Naive thymus-derived CD4-positive, alpha-beta T cell (primary cell): Measurements from ENCODE around the gene CKB. TPM values are rescaled to one million over a fixed set of nuclear protein-coding genes. Genes with fewer than 3 reads are reported as not detected.
"Not testable (repeated sequence)": the region's sequence is repeated elsewhere in the genome, so short reads cannot be mapped to it uniquely, and the experiment has no call there.

Experiments used
- ATAC-seq: fragments of 150-1000 bp; cut with Tn5 transposase; 2 replicates; pipeline ENCODE4 v1.10.0; 2021; ENCODE audit warnings: mild to moderate bottlenecking, moderate library complexity
- CTCF ChIA-PET: fragments of 350-600 bp; sonication (Branson Sonifier 250); formaldehyde crosslinking; loops from one replicate; lab custom pipeline; 2021; ENCODE audit warnings: antibody characterized with exemption; lab: Charles Lee
- POLR2A ChIA-PET: fragments of 350-600 bp; sonication (Branson Sonifier 250); formaldehyde crosslinking; loops from one replicate; lab custom pipeline; 2021; ENCODE audit warnings: antibody characterized with exemption, inconsistent platforms; lab: Charles Lee
- DNase-seq, 9 donors: peaks; one replicate each; pipeline versions ENCODE4 v3.0.0 to v3.0.0-alpha.2; 2020 to 2022; ENCODE audit warnings: mixed read lengths in 1 of 9
- H3K27ac ChIP-seq: one replicate; pipeline ENCODE4 v1.7.0; 2013; ENCODE audit warnings: mild to moderate bottlenecking, low read depth, low read length, moderate library complexity
- H3K27me3 ChIP-seq, 2 donors: one replicate each; pipeline ENCODE4 v1.7.0; 2013; ENCODE audit warnings: low read length in 2 of 2, mild to moderate bottlenecking in 2 of 2, moderate library complexity in 2 of 2; ENCODE audit not compliant: control insufficient read depth in 2 of 2, insufficient read depth in 2 of 2
- H3K36me3 ChIP-seq, 3 experiments: 1 replicate in 2 of 3; 2 replicates in 1 of 3; pipeline ENCODE4 v1.7.0; 2013; ENCODE audit warnings: low read length in 3 of 3, mild to moderate bottlenecking in 3 of 3, moderate library complexity in 1 of 3; ENCODE audit not compliant: insufficient read depth in 3 of 3, control insufficient read depth in 2 of 3
- H3K4me1 ChIP-seq, 2 donors: one replicate each; pipeline ENCODE4 v1.7.0; 2013; ENCODE audit warnings: low read length in 2 of 2, mild to moderate bottlenecking in 2 of 2, moderate library complexity in 1 of 2; ENCODE audit not compliant: control insufficient read depth in 2 of 2, insufficient read depth in 2 of 2
- H3K4me3 ChIP-seq: 2 replicates; pipeline ENCODE4 v1.7.0; 2013; ENCODE audit warnings: mild to moderate bottlenecking, low read length
- H3K9me3 ChIP-seq, 3 experiments: 1 replicate in 2 of 3; 2 replicates in 1 of 3; pipeline ENCODE4 v1.7.0; 2013; ENCODE audit warnings: low read length in 3 of 3; ENCODE audit not compliant: control insufficient read depth in 2 of 3
- H3K27ac Mint-ChIP-seq, 9 donors: one replicate each; pipeline ENCODE4 v1.8.0; 2020 to 2022; ENCODE audit warnings: mixed read lengths in 9 of 9, mild to moderate bottlenecking in 8 of 9, moderate library complexity in 5 of 9, inconsistent platforms in 2 of 9
- H3K27me3 Mint-ChIP-seq, 5 donors: one replicate each; pipeline ENCODE4 v1.8.0; 2021 to 2022; ENCODE audit warnings: mixed read lengths in 5 of 5, mild to moderate bottlenecking in 1 of 5
- H3K36me3 Mint-ChIP-seq, 5 donors: one replicate each; pipeline ENCODE4 v1.8.0; 2020 to 2022; ENCODE audit warnings: mixed read lengths in 5 of 5, mild to moderate bottlenecking in 3 of 5, inconsistent platforms in 1 of 5
- H3K4me1 Mint-ChIP-seq, 7 donors: one replicate each; pipeline ENCODE4 v1.8.0; 2020 to 2022; ENCODE audit warnings: mixed read lengths in 7 of 7, mild to moderate bottlenecking in 3 of 7, inconsistent platforms in 1 of 7
- H3K4me3 Mint-ChIP-seq, 10 donors: one replicate each; pipeline ENCODE4 v1.8.0; 2020 to 2022; ENCODE audit warnings: mild to moderate bottlenecking in 10 of 10, mixed read lengths in 10 of 10, moderate library complexity in 6 of 10, inconsistent platforms in 2 of 10
- H3K9me3 Mint-ChIP-seq, 11 donors: one replicate each; pipeline ENCODE4 v1.8.0; 2020 to 2022; ENCODE audit warnings: mixed read lengths in 11 of 11, mild to moderate bottlenecking in 4 of 11, inconsistent platforms in 1 of 11, moderate library complexity in 1 of 11
- intact Hi-C, 2 donors: fragments of 100-400 bp; cut with micrococcal nuclease; formaldehyde crosslinking; loops; one replicate each; pipeline ENCODE4 v1.15.1; 2023
- polyA plus RNA-seq, 2 donors: library from polyadenylated mRNA; unstranded; fragments of 300-500 nt; fragmentation: Illumina TruSeq; gene quantifications; one replicate each; pipeline ENCODE4 v1.2.3, GENCODE V29; 2021
- total RNA-seq, 6 experiments: library from RNA in 5 of 6; stranded (reverse) in 5 of 6; gene quantifications; 1 replicate in 5 of 6; 2 replicates in 1 of 6; pipeline ENCODE4 v1.2.3 and lab custom pipeline; 2021 to 2026

The CKB gene
- total and polyA plus RNA-seq, 7 experiments from 2014 or later: 0.40 to 19.8 (median 2.2) TPM; not detected in 1

- Mint-ChIP-seq H3K4me3 (no peak overlapping the region), H3K9me3 (no peaks in the 10 kb centered on the region), H3K36me3 (peaks cover 0 to 3% (median 0%) of the 10 kb centered on the region in 5 donors), H3K4me1 (peaks cover 0 to 17% (median 9%) of the 10 kb centered on the region in 7 donors), H3K27me3 (peaks cover 0 to 7% (median 0%) of the 10 kb centered on the region in 5 donors), H3K27ac (peak overlapping the region in 1 of 9 donors; percentile 46)
- Histone ChIP-seq H3K27ac (no peak overlapping the region), H3K4me1 (peaks cover 7 to 15% of the 10 kb centered on the region in 2 donors), H3K4me3 (no peak overlapping the region), H3K27me3 (no peaks in the 10 kb centered on the region), H3K9me3 (no peaks in the 10 kb centered on the region), H3K36me3 (peaks cover 0 to 5% (median 0%) of the 10 kb centered on the region in 3 experiments)
- intact Hi-C loops: no loop called here
- no peak for ATAC-seq
- POLR2A ChIA-PET: no interaction called here
- DNase-seq: no peak
- CTCF ChIA-PET: no interaction called here
Measured at GRCh38 chr14:103517174-103517566, 5.5 kb downstream of the CKB start.

DNA sequence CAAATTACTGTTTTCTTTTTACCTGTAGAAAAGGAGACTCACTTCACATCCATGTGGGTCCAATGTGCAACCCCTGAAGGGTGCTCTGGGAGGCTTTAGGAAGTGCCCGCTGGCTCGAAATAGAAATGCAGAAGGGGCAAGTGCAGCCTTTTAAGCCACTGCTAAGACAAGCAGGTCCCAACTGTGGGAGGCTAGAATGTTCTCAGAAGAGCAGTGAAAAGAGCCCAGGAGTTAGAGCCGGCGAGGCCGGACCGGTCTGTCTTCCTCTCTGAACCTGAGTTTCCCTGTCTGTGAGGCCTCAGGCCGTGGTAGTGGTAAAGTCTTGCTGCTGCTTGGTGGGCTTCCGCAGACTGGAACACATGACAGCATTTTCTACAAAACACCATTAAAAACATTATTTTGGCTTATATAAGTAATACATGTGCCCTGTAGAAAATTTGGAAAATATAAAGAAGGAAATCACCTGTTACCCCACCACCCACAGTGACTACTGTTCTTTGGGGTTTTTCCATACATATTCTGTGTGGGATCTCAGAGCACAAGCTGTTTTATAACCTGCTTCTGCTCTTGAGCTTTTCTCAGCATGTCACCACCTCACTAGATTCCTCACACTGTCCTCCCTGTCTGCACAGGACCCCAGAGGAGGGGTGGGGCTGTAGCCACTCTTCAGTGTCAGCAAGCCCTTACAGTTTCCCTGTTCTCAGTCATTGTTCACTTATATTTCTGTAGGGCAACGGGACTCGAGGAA is 6.0 kb downstream of the CKB start:
- Mint-ChIP-seq H3K4me3 (no peak overlapping the region), H3K9me3 (no peaks in the 10 kb centered on the region), H3K27me3 (peaks cover 0 to 7% (median 0%) of the 10 kb centered on the region in 5 donors), H3K36me3 (peaks cover 0 to 3% (median 0%) of the 10 kb centered on the region in 5 donors), H3K4me1 (peaks cover 0 to 17% (median 9%) of the 10 kb centered on the region in 7 donors), H3K27ac (peak overlapping the region in 2 of 9 donors; percentile 46 to 51)
- no peak overlapping the region for H3K4me3 ChIP-seq
- H3K9me3 ChIP-seq: no peaks in the 10 kb centered on the region
- ATAC-seq (no peak), DNase-seq (no peak)
- H3K27me3 ChIP-seq: no peaks in the 10 kb centered on the region
- H3K27ac ChIP-seq: no peak overlapping the region
- ChIA-PET POLR2A (no interaction called here), CTCF (no interaction called here)
- intact Hi-C loops: no loop called here
- H3K36me3 ChIP-seq: peaks cover 0 to 5% (median 0%) of the 10 kb centered on the region in 3 experiments
- H3K4me1 ChIP-seq: peaks cover 7 to 15% of the 10 kb centered on the region in 2 donors

GRCh38 chr14:103514596-103515421 is 7.8 kb downstream of the CKB start:
- POLR2A ChIA-PET: interaction anchor here (0.6 kb wide), 1 partner anchor 31 kb away, joined by 3 read pairs; no protein-coding TSS in a partner anchor
- H3K4me1 Mint-ChIP-seq: peaks cover 0 to 13% (median 9%) of the 10 kb centered on the region in 7 donors
- H3K27me3 Mint-ChIP-seq: peaks cover 0 to 7% (median 0%) of the 10 kb centered on the region in 5 donors
- peaks cover 7 to 9% of the 10 kb centered on the region in 2 donors for H3K4me1 ChIP-seq
- intact Hi-C loops: no loop called here
- no peak overlapping the region for H3K27ac Mint-ChIP-seq
- ATAC-seq (no peak), DNase-seq (no peak)
- peaks cover 0 to 3% (median 0%) of the 10 kb centered on the region in 5 donors for H3K36me3 Mint-ChIP-seq
- H3K4me3 Mint-ChIP-seq: no peak overlapping the region
- no peaks in the 10 kb centered on the region for H3K9me3 ChIP-seq
- H3K27me3 ChIP-seq: no peaks in the 10 kb centered on the region
- CTCF ChIA-PET: no interaction called here
- H3K27ac ChIP-seq: no peak overlapping the region
- H3K4me3 ChIP-seq: no peak overlapping the region
- H3K9me3 Mint-ChIP-seq: no peaks in the 10 kb centered on the region
- H3K36me3 ChIP-seq: peaks cover 0 to 15% (median 0%) of the 10 kb centered on the region in 3 experiments

- Histone ChIP-seq H3K9me3 (no peaks in the 10 kb centered on the region), H3K36me3 (peaks cover 0 to 17% (median 0%) of the 10 kb centered on the region in 3 experiments), H3K4me3 (no peak overlapping the region), H3K27me3 (no peaks in the 10 kb centered on the region), H3K4me1 (no peaks in the 10 kb centered on the region), H3K27ac (no peak overlapping the region)
- H3K27me3 Mint-ChIP-seq: no peaks in the 10 kb centered on the region
- H3K36me3 Mint-ChIP-seq: peaks cover 0 to 9% (median 0%) of the 10 kb centered on the region in 5 donors
- ATAC-seq (peak; percentile 8), DNase-seq (no peak)
- H3K4me3 Mint-ChIP-seq: no peak overlapping the region
- ChIA-PET CTCF (no interaction called here), POLR2A (interaction anchor here (0.5 kb wide), 1 partner anchor 179 kb away, joined by 3 read pairs; the partner anchor contains the start of gene EIF5)
- peak overlapping the region in 2 of 9 donors; percentile 41 to 76 for H3K27ac Mint-ChIP-seq
- intact Hi-C loops: no loop called here
- H3K9me3 Mint-ChIP-seq: no peaks in the 10 kb centered on the region
- peaks cover 0 to 5% (median 0%) of the 10 kb centered on the region in 7 donors for H3K4me1 Mint-ChIP-seq
Measured at GRCh38 chr14:103512701-103513611, 9.7 kb downstream of the CKB start.

- peak overlapping the region in 3 of 9 donors; percentile 41 to 59 (median 47) for H3K27ac Mint-ChIP-seq
Measured at GRCh38 chr14:103512180-103512579, 10.4 kb downstream of the CKB start.

More at GRCh38 chr14:103512180-103512579, 10.4 kb downstream of the CKB start:
- H3K27ac ChIP-seq, H3K4me1 Mint-ChIP-seq, H3K4me1 ChIP-seq, H3K4me3 ChIP-seq, H3K27me3 Mint-ChIP-seq, ATAC-seq, H3K9me3 Mint-ChIP-seq, H3K9me3 ChIP-seq, H3K27me3 ChIP-seq, DNase-seq, POLR2A ChIA-PET, intact Hi-C loops, H3K4me3 Mint-ChIP-seq: not testable (repeated sequence)
- H3K36me3 Mint-ChIP-seq: peaks cover 0 to 12% (median 0%) of the 10 kb centered on the region in 5 donors
- H3K36me3 ChIP-seq: peaks cover 0 to 20% (median 0%) of the 10 kb centered on the region in 3 experiments
- CTCF ChIA-PET: interaction anchor here (0.6 kb wide), 1 partner anchor 83 kb away, joined by 3 read pairs; no protein-coding TSS in a partner anchor
